ENCODE data around the gene CD99. TPM values are rescaled to one million over a fixed set of nuclear protein-coding genes. Genes with fewer than 3 reads are reported as not detected.

The CD99 gene
- polyA plus RNA-seq, 1 of the 3 experiments (the other 2 are of a cell fraction), result 346 TPM

DNA sequence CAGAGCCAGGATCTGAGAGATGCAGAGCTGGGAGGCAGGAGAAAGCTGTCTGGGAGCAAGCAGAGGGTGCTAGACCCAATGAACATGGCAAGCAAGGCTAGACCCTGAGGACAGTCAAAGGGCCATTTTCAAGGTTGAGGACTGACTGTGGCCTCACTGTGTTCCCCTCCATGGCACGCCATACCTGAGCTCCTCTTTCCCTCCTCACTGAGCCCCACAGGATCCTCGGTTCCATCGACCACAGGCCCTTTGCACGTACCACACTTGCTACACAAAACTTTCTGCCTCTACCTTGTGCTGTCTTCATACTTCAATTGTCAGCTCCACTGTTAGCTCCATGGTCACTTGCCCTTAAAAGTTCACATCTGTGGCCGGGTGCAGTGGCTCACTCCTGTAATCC is 45.5 kb upstream of the CD99 start:
- ChIA-PET POLR2A (no interaction called here), CTCF (no interaction called here)
- DNase-seq, result no peak
- no peaks in the 10 kb centered on the region for H3K79me2 ChIP-seq (ENCODE audit: insufficient read depth)
- H2AFZ ChIP-seq (ENCODE audit: low read depth), result no peak overlapping the region
- no peaks in the 10 kb centered on the region for H4K20me1 ChIP-seq (ENCODE audit: insufficient read depth)
- H3K9ac ChIP-seq, result no peak overlapping the region
- no peaks in the 10 kb centered on the region for H3F3A ChIP-seq (replicated peaks; ENCODE audit: insufficient read depth)
- no peak overlapping the region for H3K27ac ChIP-seq (ENCODE audit: low read depth in 2 of 2, low read length in 1 of 2)
- no peaks in the 10 kb centered on the region for H3K4me1 ChIP-seq (ENCODE audit: control insufficient read depth in 1 of 2, insufficient read depth in 2 of 2, low read depth in 1 of 2, low read length in 1 of 2)
- no peak overlapping the region for H3K4me2 ChIP-seq
- no peaks in the 10 kb centered on the region for H3K36me3 ChIP-seq (replicated peaks in 1 of 2; ENCODE audit: control insufficient read depth in 1 of 2, insufficient read depth in 2 of 2, low read length in 1 of 2)
- TF ChIP-seq, protein P1, sequence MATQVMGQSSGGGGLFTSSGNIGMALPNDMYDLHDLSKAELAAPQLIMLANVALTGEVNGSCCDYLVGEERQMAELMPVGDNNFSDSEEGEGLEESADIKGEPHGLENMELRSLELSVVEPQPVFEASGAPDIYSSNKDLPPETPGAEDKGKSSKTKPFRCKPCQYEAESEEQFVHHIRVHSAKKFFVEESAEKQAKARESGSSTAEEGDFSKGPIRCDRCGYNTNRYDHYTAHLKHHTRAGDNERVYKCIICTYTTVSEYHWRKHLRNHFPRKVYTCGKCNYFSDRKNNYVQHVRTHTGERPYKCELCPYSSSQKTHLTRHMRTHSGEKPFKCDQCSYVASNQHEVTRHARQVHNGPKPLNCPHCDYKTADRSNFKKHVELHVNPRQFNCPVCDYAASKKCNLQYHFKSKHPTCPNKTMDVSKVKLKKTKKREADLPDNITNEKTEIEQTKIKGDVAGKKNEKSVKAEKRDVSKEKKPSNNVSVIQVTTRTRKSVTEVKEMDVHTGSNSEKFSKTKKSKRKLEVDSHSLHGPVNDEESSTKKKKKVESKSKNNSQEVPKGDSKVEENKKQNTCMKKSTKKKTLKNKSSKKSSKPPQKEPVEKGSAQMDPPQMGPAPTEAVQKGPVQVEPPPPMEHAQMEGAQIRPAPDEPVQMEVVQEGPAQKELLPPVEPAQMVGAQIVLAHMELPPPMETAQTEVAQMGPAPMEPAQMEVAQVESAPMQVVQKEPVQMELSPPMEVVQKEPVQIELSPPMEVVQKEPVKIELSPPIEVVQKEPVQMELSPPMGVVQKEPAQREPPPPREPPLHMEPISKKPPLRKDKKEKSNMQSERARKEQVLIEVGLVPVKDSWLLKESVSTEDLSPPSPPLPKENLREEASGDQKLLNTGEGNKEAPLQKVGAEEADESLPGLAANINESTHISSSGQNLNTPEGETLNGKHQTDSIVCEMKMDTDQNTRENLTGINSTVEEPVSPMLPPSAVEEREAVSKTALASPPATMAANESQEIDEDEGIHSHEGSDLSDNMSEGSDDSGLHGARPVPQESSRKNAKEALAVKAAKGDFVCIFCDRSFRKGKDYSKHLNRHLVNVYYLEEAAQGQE (IDR thresholded peaks at IDR 0.05; ENCODE audit: low read depth, low read length), result no peak
- TF ChIP-seq YY1 (IDR thresholded peaks at IDR 0.05; ENCODE audit: low read depth) (no peak), EZH2phosphoT487 (IDR thresholded peaks at IDR 0.05; ENCODE audit: borderline replicate concordance, low read depth) (no peak), SMC3 (IDR thresholded peaks at IDR 0.05; ENCODE audit: low read depth, low read length) (no peak), TCF12 (IDR thresholded peaks at IDR 0.05) (no peak)
- no peaks in the 10 kb centered on the region for H3K9me3 ChIP-seq
- H3K9me2 ChIP-seq, result no peaks in the 10 kb centered on the region
- no peaks in the 10 kb centered on the region for H3K27me3 ChIP-seq (ENCODE audit: insufficient read depth)
- H3K4me3 ChIP-seq (ENCODE audit: low read depth in 2 of 2, low read length in 1 of 2), result no peak overlapping the region
- WGBS (ENCODE audit: low lambda C conversion rate), result 52% methylated on average over 5 of the region's 5 CpGs

DNA sequence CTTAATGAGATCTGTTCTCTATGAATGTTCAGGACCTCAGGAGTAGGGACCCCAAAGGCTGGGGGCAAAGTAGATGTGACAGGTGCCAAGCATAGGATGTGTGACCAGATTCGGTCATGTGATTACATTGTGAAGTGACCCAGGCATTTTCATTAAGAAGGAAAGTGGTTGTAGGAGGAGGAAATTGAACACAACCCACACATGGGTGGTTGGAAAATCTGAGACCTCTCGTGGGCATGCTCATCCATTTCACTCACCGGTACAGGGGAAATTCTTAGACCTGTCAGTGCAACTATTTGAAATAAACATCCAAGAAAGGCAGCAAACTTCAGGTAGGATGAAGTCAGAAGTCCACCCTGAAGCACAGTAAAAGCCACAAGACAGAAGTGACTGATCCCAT is 43.5 kb upstream of the CD99 start:
- H3K9me2 ChIP-seq, result no peaks in the 10 kb centered on the region
- no peak overlapping the region for H3K27ac ChIP-seq (ENCODE audit: low read depth in 2 of 2, low read length in 1 of 2)
- TF ChIP-seq, protein P2, sequence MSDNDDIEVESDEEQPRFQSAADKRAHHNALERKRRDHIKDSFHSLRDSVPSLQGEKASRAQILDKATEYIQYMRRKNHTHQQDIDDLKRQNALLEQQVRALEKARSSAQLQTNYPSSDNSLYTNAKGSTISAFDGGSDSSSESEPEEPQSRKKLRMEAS (IDR thresholded peaks at IDR 0.05; ENCODE audit: low read depth), result no peak
- no peak for TF ChIP-seq TEAD4 (IDR thresholded peaks at IDR 0.05; ENCODE audit: borderline replicate concordance, insufficient read depth)
- TF ChIP-seq SMC3 (IDR thresholded peaks at IDR 0.05; ENCODE audit: low read depth, low read length), result no peak
- no peak for TF ChIP-seq FOSL2 (IDR thresholded peaks at IDR 0.05; ENCODE audit: borderline replicate concordance, low read depth)
- no peak for TF ChIP-seq NRF1 (IDR thresholded peaks at IDR 0.05; ENCODE audit: low read depth, low read length)
- no peak for TF ChIP-seq TAF1 (IDR thresholded peaks at IDR 0.05; ENCODE audit: borderline replicate concordance, low read depth, low read length)
- no peak for TF ChIP-seq EP300 (IDR thresholded peaks at IDR 0.05; ENCODE audit: borderline replicate concordance in 1 of 2, low read depth in 1 of 2, low read length in 1 of 2)
- TF ChIP-seq JUND (IDR thresholded peaks at IDR 0.05), result no peak
- TF ChIP-seq RFX5 (IDR thresholded peaks at IDR 0.05; ENCODE audit: low read length), result no peak
- TF ChIP-seq, protein P3, sequence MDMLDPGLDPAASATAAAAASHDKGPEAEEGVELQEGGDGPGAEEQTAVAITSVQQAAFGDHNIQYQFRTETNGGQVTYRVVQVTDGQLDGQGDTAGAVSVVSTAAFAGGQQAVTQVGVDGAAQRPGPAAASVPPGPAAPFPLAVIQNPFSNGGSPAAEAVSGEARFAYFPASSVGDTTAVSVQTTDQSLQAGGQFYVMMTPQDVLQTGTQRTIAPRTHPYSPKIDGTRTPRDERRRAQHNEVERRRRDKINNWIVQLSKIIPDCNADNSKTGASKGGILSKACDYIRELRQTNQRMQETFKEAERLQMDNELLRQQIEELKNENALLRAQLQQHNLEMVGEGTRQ (IDR thresholded peaks at IDR 0.05; ENCODE audit: borderline replicate concordance, low read depth, low read length), result no peak
- no peak for TF ChIP-seq MEF2A (IDR thresholded peaks at IDR 0.05; ENCODE audit: borderline replicate concordance, low read depth)
- no peak for TF ChIP-seq EZH2phosphoT487 (IDR thresholded peaks at IDR 0.05; ENCODE audit: borderline replicate concordance, low read depth)
- TF ChIP-seq, protein P4, sequence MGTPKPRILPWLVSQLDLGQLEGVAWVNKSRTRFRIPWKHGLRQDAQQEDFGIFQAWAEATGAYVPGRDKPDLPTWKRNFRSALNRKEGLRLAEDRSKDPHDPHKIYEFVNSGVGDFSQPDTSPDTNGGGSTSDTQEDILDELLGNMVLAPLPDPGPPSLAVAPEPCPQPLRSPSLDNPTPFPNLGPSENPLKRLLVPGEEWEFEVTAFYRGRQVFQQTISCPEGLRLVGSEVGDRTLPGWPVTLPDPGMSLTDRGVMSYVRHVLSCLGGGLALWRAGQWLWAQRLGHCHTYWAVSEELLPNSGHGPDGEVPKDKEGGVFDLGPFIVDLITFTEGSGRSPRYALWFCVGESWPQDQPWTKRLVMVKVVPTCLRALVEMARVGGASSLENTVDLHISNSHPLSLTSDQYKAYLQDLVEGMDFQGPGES (IDR thresholded peaks at IDR 0.05; ENCODE audit: low read depth, low read length), result no peak
- TF ChIP-seq FOXM1 (IDR thresholded peaks at IDR 0.05; ENCODE audit: low read depth), result no peak
- TF ChIP-seq, protein P1 (IDR thresholded peaks at IDR 0.05; ENCODE audit: low read depth, low read length), result no peak
- no peak for TF ChIP-seq RXRA (IDR thresholded peaks at IDR 0.05; ENCODE audit: borderline replicate concordance, low read depth)
- no peak for TF ChIP-seq RCOR1 (IDR thresholded peaks at IDR 0.05; ENCODE audit: low read length)
- H3K4me2 ChIP-seq, result no peak overlapping the region
- H3K9ac ChIP-seq, result no peak overlapping the region
- POLR2A ChIA-PET, result no interaction called here
- H3K9me3 ChIP-seq, result no peaks in the 10 kb centered on the region
- H4K20me1 ChIP-seq (ENCODE audit: insufficient read depth), result no peaks in the 10 kb centered on the region
- no peak overlapping the region for H2AFZ ChIP-seq (ENCODE audit: low read depth)
- no peaks in the 10 kb centered on the region for H3K36me3 ChIP-seq (replicated peaks in 1 of 2; ENCODE audit: control insufficient read depth in 1 of 2, insufficient read depth in 2 of 2, low read length in 1 of 2)
- DNase-seq, result no peak
- no peak overlapping the region for H3K4me3 ChIP-seq (ENCODE audit: low read depth in 2 of 2, low read length in 1 of 2)
- H3K4me1 ChIP-seq (ENCODE audit: control insufficient read depth in 1 of 2, insufficient read depth in 2 of 2, low read depth in 1 of 2, low read length in 1 of 2), result no peaks in the 10 kb centered on the region
- whole genome bisulfite sequencing (ENCODE audit: low lambda C conversion rate), result 45% methylated on average over 3 of the region's 3 CpGs
- no peaks in the 10 kb centered on the region for H3K79me2 ChIP-seq (ENCODE audit: insufficient read depth)
- CTCF ChIA-PET, result no interaction called here
- no peaks in the 10 kb centered on the region for H3F3A ChIP-seq (replicated peaks; ENCODE audit: insufficient read depth)
- H3K27me3 ChIP-seq (ENCODE audit: insufficient read depth), result no peaks in the 10 kb centered on the region
